H1 (cell line): Measurements from ENCODE around the gene TMEM115. TPM values are rescaled to one million over a fixed set of nuclear protein-coding genes. Genes with fewer than 3 reads are reported as not detected.
A peak's percentile ranks its signal among the peaks of the same experiment; 100 is the strongest.

ENCODE experiments used
- CTCF ChIA-PET: fragments of 300-600 bp; sonication (Branson Sonifier 250); formaldehyde crosslinking; loops from one replicate; lab custom pipeline; 2021; ENCODE audit not compliant: partially characterized antibody; lab: Charles Lee
- POLR2A ChIA-PET: fragments of 300-600 bp; sonication (Branson Sonifier 250); formaldehyde crosslinking; loops from one replicate; lab custom pipeline; 2021; ENCODE audit warnings: inconsistent platforms; ENCODE audit not compliant: partially characterized antibody; lab: Charles Lee
- DNase-seq, 2 experiments: peaks; one replicate each; pipeline versions ENCODE4 v3.0.0 to v3.0.0-alpha.2; 2010 to 2022; ENCODE audit warnings: low spot score in 2 of 2, low read depth in 1 of 2, mixed read lengths in 1 of 2
- FAIRE-seq: peaks from 2 replicates; lab custom pipeline; 2011; peaks lifted over from hg19 to GRCh38; lab: Jason Lieb, UNC
- H2AFZ ChIP-seq: 2 replicates; pipeline ENCODE4 v1.8.1; 2012; ENCODE audit warnings: low read length, inconsistent platforms
- H2AK5ac ChIP-seq: 2 replicates; pipeline ENCODE4 v1.6.1; 2013; ENCODE audit warnings: low read depth, low read length
- H2BK120ac ChIP-seq: replicated peaks from 2 replicates; pipeline ENCODE3; 2013; ENCODE audit warnings: low read depth, low read length, inconsistent platforms
- H2BK12ac ChIP-seq: 2 replicates; pipeline ENCODE4 v1.6.1; 2013; ENCODE audit warnings: low read depth, low read length
- H2BK15ac ChIP-seq: 2 replicates; pipeline ENCODE4 v1.6.1; 2013; ENCODE audit warnings: low read length
- H2BK20ac ChIP-seq: 2 replicates; pipeline ENCODE4 v1.6.1; 2013; ENCODE audit warnings: low read length
- H2BK5ac ChIP-seq: 2 replicates; pipeline ENCODE4 v1.6.1; 2013; ENCODE audit warnings: low read depth, low read length
- H3K14ac ChIP-seq: 2 replicates; pipeline ENCODE4 v1.6.1; 2013; ENCODE audit warnings: inconsistent platforms; ENCODE audit not compliant: insufficient read length
- H3K18ac ChIP-seq: 2 replicates; pipeline ENCODE4 v1.6.1; 2013; ENCODE audit warnings: low read length; ENCODE audit errors: extremely low read depth
- H3K23ac ChIP-seq: 2 replicates; pipeline ENCODE4 v1.6.1; 2013; ENCODE audit warnings: inconsistent platforms; ENCODE audit not compliant: insufficient read length
- H3K23me2 ChIP-seq: 2 replicates; pipeline ENCODE4 v1.6.1; 2013; ENCODE audit warnings: low read depth, low read length
- H3K27ac ChIP-seq: 2 replicates; pipeline ENCODE4 v1.6.1; 2011; ENCODE audit warnings: low read depth, low read length, inconsistent platforms
- H3K27me3 ChIP-seq, 4 experiments: replicated peaks in 1 of 4; 1 replicate in 1 of 4; 2 replicates in 3 of 4; pipeline versions ENCODE4 v1.6.1 to v1.8.1; 2011 to 2013; ENCODE audit warnings: low read length in 3 of 4, mild to moderate bottlenecking in 3 of 4, inconsistent platforms in 2 of 4, mixed read lengths in 2 of 4, moderate library complexity in 1 of 4; ENCODE audit not compliant: control insufficient read depth in 3 of 4, insufficient read depth in 3 of 4; ENCODE audit errors: extremely low read depth in 1 of 4
- H3K36me3 ChIP-seq, 4 experiments: 2 replicates each; pipeline versions ENCODE4 v1.6.1 to v1.8.1; 2011 to 2013; ENCODE audit warnings: mild to moderate bottlenecking in 4 of 4, low read length in 3 of 4, moderate library complexity in 2 of 4, control low read depth in 1 of 4, inconsistent platforms in 1 of 4; ENCODE audit not compliant: insufficient read depth in 4 of 4, control insufficient read depth in 2 of 4
- H3K4ac ChIP-seq: replicated peaks from 2 replicates; pipeline ENCODE3; 2013; ENCODE audit warnings: low read length, low read depth, mixed read lengths, inconsistent platforms; ENCODE audit not compliant: insufficient read length
- H3K4me1 ChIP-seq, 4 experiments: replicated peaks in 1 of 4; 1 replicate in 1 of 4; 2 replicates in 3 of 4; pipeline versions ENCODE4 v1.6.1 to v1.8.1; 2011 to 2013; ENCODE audit warnings: low read length in 3 of 4, inconsistent platforms in 2 of 4, mixed read lengths in 1 of 4; ENCODE audit not compliant: insufficient read depth in 4 of 4, control insufficient read depth in 3 of 4
- H3K4me2 ChIP-seq, 2 experiments: 2 replicates each; pipeline versions ENCODE4 v1.6.1 to v1.8.1; 2011 to 2013; ENCODE audit warnings: low read depth in 2 of 2, low read length in 2 of 2, control low read depth in 1 of 2, inconsistent platforms in 1 of 2, mild to moderate bottlenecking in 1 of 2; ENCODE audit not compliant: insufficient read depth in 1 of 2
- H3K4me3 ChIP-seq, 4 experiments: fragments of 200-600, 300-600 bp in 1 of 4; sonication (generic), shearing (Covaris generic), sonication (Bioruptor Twin) in 1 of 4; 2 replicates each; pipeline versions ENCODE4 v1.5.1 to v1.8.1; 2011 to 2016; ENCODE audit warnings: low read length in 4 of 4, low read depth in 3 of 4, control low read depth in 2 of 4, inconsistent platforms in 2 of 4, mild to moderate bottlenecking in 2 of 4, mixed read lengths in 1 of 4, moderate library complexity in 1 of 4; ENCODE audit not compliant: insufficient read depth in 2 of 4; ENCODE audit errors: extremely low read depth in 1 of 4
- H3K56ac ChIP-seq: replicated peaks from 2 replicates; pipeline ENCODE3; 2013; ENCODE audit warnings: low read depth, mild to moderate bottlenecking, mixed read lengths, low read length, inconsistent platforms; ENCODE audit not compliant: insufficient read length
- H3K79me1 ChIP-seq: 2 replicates; pipeline ENCODE4 v1.6.1; 2013; ENCODE audit warnings: low read depth, low read length, control low read depth
- H3K79me2 ChIP-seq, 2 experiments: 2 replicates each; pipeline versions ENCODE4 v1.6.1 to v1.8.1; 2012 to 2013; ENCODE audit warnings: low read length in 2 of 2, mild to moderate bottlenecking in 2 of 2, inconsistent platforms in 1 of 2; ENCODE audit not compliant: insufficient read depth in 2 of 2, control insufficient read depth in 1 of 2
- H3K9ac ChIP-seq, 4 experiments: replicated peaks in 1 of 4; 1 replicate in 1 of 4; 2 replicates in 3 of 4; pipeline versions ENCODE4 v1.6.1 to v1.8.1; 2011 to 2013; ENCODE audit warnings: low read depth in 3 of 4, low read length in 3 of 4, control low read depth in 2 of 4, mild to moderate bottlenecking in 2 of 4, moderate library complexity in 2 of 4, inconsistent platforms in 1 of 4; ENCODE audit errors: extremely low read depth in 1 of 4
- H3K9me3 ChIP-seq, 2 experiments: 2 replicates each; pipeline versions ENCODE4 v1.6.1 to v1.8.1; 2012 to 2013; ENCODE audit warnings: mild to moderate bottlenecking in 2 of 2, moderate library complexity in 2 of 2, control low read depth in 1 of 2, inconsistent platforms in 1 of 2, low read depth in 1 of 2, low read length in 1 of 2, mixed read lengths in 1 of 2; ENCODE audit not compliant: insufficient read depth in 2 of 2
- H4K20me1 ChIP-seq, 2 experiments: replicated peaks in 1 of 2; 2 replicates each; pipeline versions ENCODE3 to v1.8.1; 2011 to 2013; ENCODE audit warnings: inconsistent platforms in 2 of 2, low read length in 2 of 2, mild to moderate bottlenecking in 1 of 2; ENCODE audit not compliant: insufficient read depth in 2 of 2, control insufficient read depth in 1 of 2
- H4K5ac ChIP-seq: 2 replicates; pipeline ENCODE4 v1.6.1; 2013; ENCODE audit warnings: low read length, low read depth, mixed read lengths, inconsistent platforms; ENCODE audit not compliant: insufficient read length
- H4K8ac ChIP-seq: 2 replicates; pipeline ENCODE4 v1.8.0; 2013; ENCODE audit warnings: mild to moderate bottlenecking, moderate library complexity, low read length, inconsistent platforms; ENCODE audit not compliant: insufficient read depth; ENCODE audit errors: extremely low read depth
- H4K91ac ChIP-seq: replicated peaks from 2 replicates; pipeline ENCODE3; 2013; ENCODE audit warnings: low read length, mixed read lengths, inconsistent platforms; ENCODE audit not compliant: insufficient read length
- BCL11A ChIP-seq, 2 experiments: IDR thresholded peaks; one replicate each; pipeline ENCODE4 v1.6.1; 2011; ENCODE audit warnings: low read depth in 2 of 2, low read length in 2 of 2, mild to moderate bottlenecking in 2 of 2
- EZH2 ChIP-seq: fragments of 200-600 bp; sonication (generic); IDR thresholded peaks from 2 replicates; pipeline ENCODE4 v1.7.1; 2012; ENCODE audit warnings: low read depth, mild to moderate bottlenecking, moderate library complexity, low read length, inconsistent platforms; ENCODE audit not compliant: severe bottlenecking
- RBBP5 ChIP-seq: IDR thresholded peaks from 2 replicates; pipeline ENCODE4 v1.7.1; 2012; ENCODE audit warnings: low read depth, mild to moderate bottlenecking, inconsistent platforms, low read length, moderate library complexity, borderline replicate concordance
- SRF ChIP-seq: IDR thresholded peaks from 2 replicates; pipeline ENCODE4 v1.6.1; 2011; ENCODE audit warnings: mild to moderate bottlenecking, low read depth, low read length, moderate library complexity
- WGBS, 2 experiments: shearing (Covaris generic) in 1 of 2; methylation state at CpG; one replicate each; pipeline versions ENCODE4 v1.1.6 to v1.1.7; 2013 to 2015; ENCODE audit warnings: low lambda C conversion rate in 2 of 2, mixed read lengths in 2 of 2, inconsistent platforms in 1 of 2, low coverage in 1 of 2, missing lambda C conversion rate in 1 of 2; ENCODE audit not compliant: insufficient replicate concordance in 2 of 2, insufficient coverage in 1 of 2, insufficient read length in 1 of 2; ENCODE audit errors: extremely low coverage in 1 of 2, missing lambda C conversion rate in 1 of 2; 5-methylcytosine and 5-hydroxymethylcytosine counted together
- polyA plus RNA-seq, 7 experiments: library from polyadenylated mRNA; depleted of rRNA in 3 of 7; stranded (reverse) in 5 of 7; unstranded in 2 of 7; fragments of >200 nt in 5 of 7; fragments of 200-250 nt in 2 of 7; gene quantifications; 1 replicate in 5 of 7; 2 replicates in 1 of 7; 4 replicates in 1 of 7; pipeline versions ENCODE4 v1.2.1 to v1.2.3, GENCODE V29; 2011 to 2013; ENCODE audit warnings: missing spikeins in 2 of 7, mixed read lengths in 2 of 7
- total RNA-seq: library from RNA; stranded (reverse); fragmentation: NEBNext Ultra II Directional; extraction: Animal tissue kit (Norgen Biotek cat#: 25700); gene quantifications from 2 replicates; pipeline ENCODE4 v1.2.1, GENCODE V29; 2021

The TMEM115 gene
- total and polyA plus RNA-seq, 2 of the 8 experiments (the other 6 are each of a cell fraction or from before 2014, with no cell fraction given): 25.4 to 32.4 TPM

DNA sequence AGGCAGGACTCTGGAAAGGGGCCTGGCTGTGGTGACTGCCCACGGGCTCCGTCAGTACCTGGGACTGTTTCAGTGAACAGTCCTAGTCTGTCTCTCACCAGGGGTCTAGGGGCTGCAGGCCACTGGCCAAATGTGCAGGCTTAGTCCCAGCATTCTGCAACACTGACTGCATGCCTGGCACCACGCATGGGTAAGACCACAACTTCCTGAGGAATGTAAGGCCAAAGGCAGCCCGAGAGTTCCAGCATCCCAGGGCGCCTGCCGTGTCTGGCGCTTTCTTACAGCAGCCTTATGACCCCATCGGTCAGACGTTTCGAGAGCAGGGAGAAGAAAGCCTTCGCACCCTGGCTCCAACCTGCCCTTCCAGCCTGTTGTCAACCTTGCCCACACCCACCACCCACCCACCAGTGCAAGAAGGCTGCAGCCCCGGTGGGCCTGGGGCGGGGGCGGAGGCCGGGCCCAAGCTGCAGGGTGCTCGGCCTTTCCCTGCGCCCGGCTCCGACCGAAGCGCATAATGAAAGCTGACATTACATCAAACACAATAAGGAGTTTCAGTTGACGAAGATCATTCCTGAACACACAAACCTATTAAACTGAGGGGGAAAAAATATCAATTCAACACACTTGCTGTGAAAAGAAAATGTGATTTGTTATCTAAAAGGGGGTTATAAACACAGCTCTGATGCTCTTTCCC is 29.5 kb upstream of the TMEM115 start:
- Histone ChIP-seq H3K79me2 (no peaks in the 10 kb centered on the region), H3K9ac (no peak overlapping the region), H4K5ac (no peak overlapping the region), H2BK120ac (no peak overlapping the region), H3K4me2 (no peak overlapping the region), H3K56ac (no peak overlapping the region), H2AK5ac (no peak overlapping the region), H4K20me1 (peaks cover 0 to 3% of the 10 kb centered on the region in 2 experiments), H3K36me3 (no peaks in the 10 kb centered on the region), H4K91ac (no peak overlapping the region), H3K14ac (no peak overlapping the region), H3K4me3 (no peak overlapping the region), H4K8ac (peak overlapping the region; percentile 6; the same call in 1 of the 2 replicates), H2BK15ac (no peak overlapping the region), H2AFZ (no peak overlapping the region), H3K4me1 (peaks cover 0 to 2% (median under 1%) of the 10 kb centered on the region in 4 experiments; a peak in 3 of 7 replicates), H3K23me2 (no peaks in the 10 kb centered on the region), H2BK5ac (no peak overlapping the region), H3K27ac (no peak overlapping the region), H3K23ac (no peak overlapping the region), H3K9me3 (no peaks in the 10 kb centered on the region), H3K18ac (no peak overlapping the region; the same call in 1 of the 2 replicates), H3K4ac (no peak overlapping the region), H2BK20ac (no peak overlapping the region), H3K79me1 (no peaks in the 10 kb centered on the region), H2BK12ac (no peak overlapping the region), H3K27me3 (no peaks in the 10 kb centered on the region)
- DNase-seq: no peak
- CTCF ChIA-PET: interaction anchor here (0.7 to 9.3 kb wide), 17 partner anchors 10 to 182 kb away, joined by 3 to 136 read pairs (median 6); partner anchors contain the start of genes CYB561D2, NPRL2 and ZMYND10
- no peak for TF ChIP-seq RBBP5
- TF ChIP-seq EZH2: no peak
- no peak for TF ChIP-seq BCL11A (IDR thresholded peaks at IDR 0.05; ENCODE audit: low read depth in 2 of 2, low read length in 2 of 2)
- TF ChIP-seq SRF: no peak
- POLR2A ChIA-PET: interaction anchor here (0.9 kb wide), 1 partner anchor 127 kb away, joined by 3 read pairs; no protein-coding TSS in a partner anchor
- no peak for FAIRE-seq
- 92% methylated on average over 22 of the region's 22 CpGs; no CpG with 5 or more reads in 1 of the 2 experiments for WGBS, 2 experiments
